Hepatic stellate cell (primary cell): ENCODE data around the gene COL23A1.
A peak's percentile ranks its signal among the peaks of the same experiment; 100 is the strongest.

Experiments used
- DNase-seq: peaks from one replicate; pipeline ENCODE4 v3.0.0; 2011; ENCODE audit warnings: low spot score

COL23A1 gene

DNA sequence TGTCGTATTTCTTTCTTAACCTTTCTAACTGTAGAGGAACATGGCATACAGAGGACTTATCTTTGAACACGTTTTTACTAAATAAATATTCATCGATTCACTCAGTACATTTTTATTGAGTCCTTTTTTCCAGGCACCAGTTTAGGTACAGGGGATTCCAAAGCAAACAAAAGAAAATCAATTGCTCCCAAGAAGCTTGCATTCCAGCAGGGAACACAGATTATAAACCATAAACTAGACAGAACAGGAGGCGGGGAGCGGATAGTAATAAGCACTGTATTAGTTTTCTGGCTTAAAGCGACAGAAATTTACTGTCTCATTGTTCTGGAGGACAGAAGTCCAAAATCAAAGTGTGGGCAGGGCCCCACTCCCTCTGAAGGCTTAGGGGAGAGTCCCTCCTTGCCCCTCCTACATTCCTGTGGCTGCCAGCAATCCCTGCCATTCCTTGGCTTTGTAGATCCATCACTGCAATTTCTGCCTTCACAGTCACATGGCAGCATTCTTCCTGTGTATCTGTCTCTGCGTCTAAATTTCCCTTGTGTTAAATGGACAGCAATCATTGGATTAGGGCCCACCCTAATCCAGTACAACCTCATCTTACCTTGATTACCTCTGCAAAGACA lies 115.5 kb downstream of the COL23A1 start:
- no peak for DNase-seq

- no peak for DNase-seq
Measured at GRCh38 chr5:178473854-178474253, 116.3 kb downstream of the COL23A1 start.

- no peak for DNase-seq
Measured at GRCh38 chr5:178472138-178472537, 118.1 kb downstream of the COL23A1 start.

- no peak for DNase-seq
Measured at GRCh38 chr5:178471711-178472110, 118.5 kb downstream of the COL23A1 start.

DNA sequence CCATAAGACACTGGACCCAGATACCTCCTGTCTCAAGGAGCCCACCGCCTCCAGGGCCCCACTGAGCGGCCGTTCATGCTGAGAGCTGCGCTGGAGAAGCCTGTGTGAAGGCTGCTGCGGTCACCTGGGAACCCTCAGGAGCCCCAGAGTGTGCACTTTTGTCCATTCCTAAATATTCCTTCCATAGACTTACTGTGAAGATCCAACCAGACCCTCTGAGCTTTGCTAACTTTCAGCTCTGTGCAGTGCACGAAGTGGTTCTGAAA lies 119.5 kb downstream of the COL23A1 start:
- DNase-seq, result no peak

DNA sequence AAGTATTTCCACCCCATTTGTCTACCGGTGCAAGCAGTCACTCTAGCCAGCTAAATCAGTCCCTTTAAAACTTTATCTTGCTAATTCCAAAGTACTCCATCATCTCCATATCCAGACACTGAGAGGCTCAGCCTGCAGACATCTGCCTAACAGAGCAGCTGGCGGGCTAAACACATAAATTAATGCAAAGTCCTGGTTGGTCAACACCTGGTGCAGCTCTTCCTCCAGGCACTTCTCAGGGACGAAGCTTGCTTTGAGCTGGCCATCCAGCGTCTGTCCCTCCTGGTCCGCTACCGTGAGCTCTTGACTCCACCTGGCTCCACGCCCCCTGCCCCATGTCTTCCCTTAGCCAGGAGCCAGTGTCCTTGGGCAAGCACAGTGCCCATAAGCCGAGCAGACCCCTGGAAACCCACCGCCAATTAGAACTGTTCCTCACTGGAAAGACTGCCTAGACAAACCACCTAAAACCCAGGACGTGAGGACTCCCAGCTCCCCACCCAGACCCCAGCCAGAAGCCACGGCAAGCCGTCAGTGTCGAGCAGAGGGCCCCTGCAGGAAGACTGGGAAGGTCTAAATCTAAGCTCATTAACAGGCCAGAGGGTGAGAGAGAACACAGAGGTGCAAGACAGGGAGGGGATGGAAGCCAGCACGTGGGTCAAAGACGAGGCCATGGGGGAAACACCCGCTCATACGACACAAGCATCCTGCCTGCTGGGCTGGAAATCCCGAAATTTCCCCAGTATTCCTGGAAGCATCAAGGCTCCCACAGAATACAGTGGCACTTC lies 120.0 kb downstream of the COL23A1 start:
- no peak for DNase-seq

DNA sequence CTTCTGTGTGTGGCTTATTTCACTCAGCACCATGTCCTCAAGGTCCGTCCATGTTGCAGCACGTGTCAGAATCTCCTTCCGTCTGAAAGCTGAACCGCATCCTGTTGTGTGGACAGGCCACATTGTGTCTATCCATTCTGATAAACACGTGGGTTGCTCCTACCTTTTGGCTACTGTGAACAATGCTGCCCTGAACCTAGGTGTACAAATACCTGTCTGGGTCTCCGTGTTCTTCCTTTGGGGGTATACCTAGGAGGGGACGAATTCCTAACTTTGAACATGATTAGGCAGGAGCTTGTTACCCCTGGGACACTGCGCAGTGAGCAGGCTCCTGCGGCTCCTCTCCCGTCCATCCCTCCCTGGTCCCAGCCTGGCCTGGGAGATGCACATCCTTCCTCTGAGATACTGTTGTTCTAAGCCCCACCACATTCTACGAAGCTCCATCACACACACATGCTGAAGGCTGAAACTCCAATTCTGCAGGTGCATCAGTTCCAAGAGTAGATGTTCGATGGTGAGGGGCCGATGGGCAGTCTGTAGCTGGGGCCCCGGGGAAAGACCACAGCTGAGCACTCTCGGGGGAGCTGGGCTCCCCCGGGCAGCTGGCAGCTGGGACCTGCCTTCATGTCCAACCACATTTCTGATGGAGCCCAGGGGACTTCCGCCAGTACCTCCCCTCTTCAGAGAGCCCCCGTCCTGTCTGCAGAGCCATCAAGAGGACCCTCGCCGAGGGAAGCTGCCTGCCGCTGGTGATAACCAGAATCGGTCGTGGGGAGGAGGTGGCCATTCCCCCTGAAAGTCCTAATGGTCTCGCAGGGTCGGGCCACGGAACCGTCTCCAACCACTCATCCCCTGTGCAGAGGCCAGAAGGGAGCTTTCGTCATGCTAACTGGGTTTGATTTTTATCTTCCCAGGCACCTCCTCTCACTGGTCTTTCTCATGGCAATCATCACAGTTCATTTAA lies 120.9 kb downstream of the COL23A1 start:
- no peak for DNase-seq

GRCh38 chr5:178468196-178468685 lies 122.0 kb downstream of the COL23A1 start:
- no peak for DNase-seq

DNA sequence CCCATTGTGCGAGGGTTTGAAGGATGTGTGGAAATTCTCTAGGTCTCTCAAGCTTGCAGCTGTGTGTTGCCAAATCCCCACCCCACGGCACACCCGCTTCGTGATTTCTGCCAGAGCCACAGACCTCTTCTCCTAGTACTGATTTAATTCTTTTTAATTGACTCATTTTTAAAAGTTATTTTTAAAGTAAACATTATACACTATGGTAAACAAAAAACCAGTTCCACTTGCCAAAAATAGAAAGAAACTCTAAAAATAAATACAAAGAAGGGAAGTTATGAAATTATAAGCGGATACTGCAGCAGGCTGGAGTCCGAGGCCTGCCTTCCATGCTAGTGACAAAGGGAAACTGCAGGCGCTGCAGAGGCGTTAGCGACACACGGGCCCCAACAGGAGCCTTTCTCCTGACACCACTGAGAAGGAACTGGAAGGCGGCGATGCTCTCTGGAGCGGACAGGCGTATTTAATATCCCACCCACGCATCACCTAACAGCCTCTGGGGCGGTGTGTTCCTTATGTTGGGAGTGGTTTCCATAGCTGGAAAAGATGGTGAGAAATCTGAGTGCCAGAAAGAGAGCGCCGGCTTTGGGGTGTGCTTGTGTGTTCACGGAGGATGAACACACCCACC lies 122.5 kb downstream of the COL23A1 start:
- peak; percentile 65 for DNase-seq

GRCh38 chr5:178467205-178467567 lies 123.0 kb downstream of the COL23A1 start:
- no peak for DNase-seq

DNA sequence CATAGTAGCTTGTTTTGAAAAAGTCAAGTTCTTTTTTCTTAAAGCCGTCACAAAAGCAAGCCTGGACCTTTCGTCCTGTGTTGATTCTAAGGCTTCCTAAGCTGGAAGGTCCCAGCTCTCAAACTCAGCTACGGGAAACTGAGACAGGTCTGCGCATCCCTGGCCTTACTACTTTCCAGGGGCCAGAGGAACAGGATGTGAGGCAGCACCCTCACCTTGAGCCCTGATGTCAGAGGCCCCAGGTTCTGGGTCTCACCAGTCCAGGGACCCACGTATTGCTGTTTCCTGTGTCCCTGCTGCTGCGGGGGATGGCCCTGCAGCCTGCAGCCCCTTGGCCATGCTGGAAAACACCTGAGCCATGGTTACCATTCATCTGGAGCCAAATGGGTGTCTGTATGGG lies 123.9 kb downstream of the COL23A1 start:
- no peak for DNase-seq

DNA sequence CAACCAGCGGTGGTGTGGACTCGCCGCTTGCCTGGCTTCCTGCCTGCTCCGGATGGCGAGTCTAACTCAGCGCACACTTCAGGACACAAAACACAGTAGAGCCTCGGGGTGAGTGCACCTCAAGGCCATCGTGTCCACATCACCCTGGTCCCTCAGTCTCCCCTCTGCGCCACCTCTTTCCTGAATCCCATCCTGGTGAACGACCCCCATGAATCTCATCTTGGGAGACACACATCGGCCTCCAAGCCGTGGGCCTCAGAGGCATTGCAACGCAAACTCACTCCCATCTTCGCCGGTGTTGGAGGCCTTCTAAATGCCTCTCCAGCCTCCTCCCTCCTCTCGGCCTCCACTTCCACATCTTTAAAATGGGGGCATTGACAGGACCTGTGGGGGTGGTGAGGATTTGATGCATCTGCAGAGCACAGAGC lies 124.3 kb downstream of the COL23A1 start:
- no peak for DNase-seq

GRCh38 chr5:178465228-178465860 lies 124.8 kb downstream of the COL23A1 start:
- no peak for DNase-seq

GRCh38 chr5:178464431-178465048 lies 125.7 kb downstream of the COL23A1 start:
- no peak for DNase-seq

DNA sequence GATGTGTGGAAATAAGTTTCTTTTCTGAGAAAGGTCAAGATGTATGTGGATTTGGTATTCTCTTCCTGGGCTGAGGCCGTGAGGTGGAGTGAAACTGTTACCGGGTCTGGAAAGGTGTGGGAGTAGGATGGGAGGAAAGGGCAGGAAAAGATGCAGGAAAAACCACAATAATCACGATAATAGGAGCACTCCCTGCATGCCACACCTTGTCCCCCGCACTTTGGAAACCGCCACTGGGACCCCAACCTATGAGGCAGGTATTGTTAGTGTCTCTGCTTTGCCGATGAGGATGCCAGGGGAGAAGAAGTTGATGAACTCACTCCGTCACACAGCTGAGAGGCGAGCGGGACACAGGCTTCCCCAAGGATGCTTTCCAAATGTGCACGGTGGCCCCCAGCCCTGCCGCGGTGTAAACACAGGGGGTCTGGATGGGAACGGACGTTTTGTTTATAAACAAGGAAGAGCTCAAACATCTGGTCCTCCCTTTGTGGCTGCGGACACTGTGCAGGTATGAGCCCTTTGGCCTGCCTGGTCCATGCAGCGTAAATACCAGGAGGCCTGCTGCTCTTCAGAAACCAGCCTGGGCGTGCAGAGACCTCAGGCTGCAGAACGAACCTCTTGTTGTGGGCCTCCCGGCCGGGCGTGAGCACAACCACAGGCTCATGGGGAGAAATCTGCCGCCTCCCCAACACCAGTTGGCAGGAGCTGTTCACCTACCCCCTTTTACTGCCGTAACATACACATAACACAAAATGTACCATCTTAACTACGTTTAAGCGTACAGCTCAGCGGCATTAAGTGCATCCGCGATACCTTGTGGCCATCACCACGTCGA lies 126.7 kb downstream of the COL23A1 start:
- no peak for DNase-seq

GRCh38 chr5:178462816-178463215 lies 127.4 kb downstream of the COL23A1 start:
- no peak for DNase-seq

- no peak for DNase-seq
Measured at GRCh38 chr5:178462076-178462475, 128.1 kb downstream of the COL23A1 start.

DNA sequence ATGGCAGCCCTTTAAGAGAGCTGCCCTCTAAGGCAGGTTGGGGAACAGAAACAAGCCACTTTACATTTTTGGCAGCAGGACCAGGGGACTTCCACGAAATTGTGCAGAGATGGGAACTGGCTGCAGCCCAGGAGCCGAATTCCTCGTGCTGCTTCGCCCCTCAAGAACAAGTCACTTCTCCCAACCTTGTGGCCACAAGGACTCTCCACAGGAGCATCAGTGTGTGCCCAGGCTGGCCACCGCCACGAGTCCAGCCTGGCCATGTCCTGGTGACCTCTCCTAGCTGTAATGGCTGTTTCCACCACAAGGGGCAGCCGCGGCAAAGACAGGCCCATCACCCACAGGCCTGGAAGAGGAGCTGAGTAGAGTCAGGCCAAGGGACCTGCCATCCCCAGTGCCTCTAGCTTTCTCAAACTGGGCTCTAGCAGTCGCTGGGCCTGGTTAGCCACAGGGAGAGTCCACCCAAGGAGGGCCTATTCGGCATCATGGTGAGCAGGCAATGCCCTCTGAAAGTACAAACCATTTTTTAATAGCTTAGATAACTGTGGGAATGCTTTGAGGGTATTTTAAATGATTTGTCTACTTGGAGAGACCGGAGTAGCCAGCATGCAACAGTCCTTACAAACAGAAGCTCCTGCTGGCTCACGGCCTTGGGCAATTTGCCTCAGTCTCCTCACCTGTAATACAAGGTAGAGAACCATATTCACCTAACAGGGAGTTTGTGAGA lies 129.0 kb downstream of the COL23A1 start:
- peak; percentile 44 for DNase-seq

DNA sequence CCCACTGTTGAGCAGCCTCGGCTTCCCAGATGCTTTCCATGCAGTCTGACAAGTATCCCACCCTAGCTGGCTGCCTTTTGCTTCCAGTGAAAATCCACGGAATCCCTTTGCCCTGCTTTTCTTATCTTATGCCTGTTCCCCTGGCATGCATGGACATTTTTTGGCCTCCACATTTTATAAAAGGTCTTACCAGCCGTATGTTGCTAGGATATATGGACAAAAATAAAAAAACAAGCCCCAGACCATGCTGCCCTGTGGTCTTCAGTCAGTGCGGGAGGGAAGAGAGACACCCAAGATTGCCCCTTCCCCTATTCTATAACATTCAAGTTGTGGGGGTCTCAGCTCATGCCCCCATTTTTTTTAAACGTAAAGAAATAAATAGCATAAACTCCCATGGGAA lies 129.6 kb downstream of the COL23A1 start:
- no peak for DNase-seq

- no peak for DNase-seq
Measured at GRCh38 chr5:178460174-178460573, 130.0 kb downstream of the COL23A1 start.
